ENCODE measurements around the gene MRPS35. TPM values are rescaled to one million over a fixed set of nuclear protein-coding genes. Genes with fewer than 3 reads are reported as not detected.

The MRPS35 gene
- total RNA-seq, 2 experiments from 2014 or later = 33.9 to 45.5 TPM

DNA sequence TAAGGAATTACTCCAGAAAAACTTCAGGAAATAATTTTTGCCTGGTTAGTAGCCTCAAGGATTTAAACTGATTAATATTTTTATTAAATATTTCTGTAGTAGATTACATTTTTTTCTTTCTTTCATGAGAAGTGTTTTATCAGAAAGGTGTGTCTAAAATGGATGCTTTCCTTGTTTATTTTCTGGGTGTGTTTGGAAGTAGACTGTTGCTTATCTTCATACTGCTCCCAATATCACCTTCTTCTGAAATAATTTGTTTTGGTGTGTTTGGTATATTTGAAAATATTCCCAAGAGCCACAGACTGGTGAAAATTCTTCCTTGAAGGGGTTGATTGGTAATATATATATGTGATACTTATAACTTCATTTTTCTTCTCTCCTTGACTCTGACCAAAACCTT is 24.5 kb upstream of the MRPS35 start:
- Histone ChIP-seq H2AFZ (ENCODE audit: low read length) (no peak overlapping the region), H3K4me3 (ENCODE audit: low read depth, low read length, poor library complexity, severe bottlenecking) (no peak overlapping the region), H3K79me2 (ENCODE audit: insufficient read depth, low read depth, low read length) (no peaks in the 10 kb centered on the region), H3K9me2 (ENCODE audit: insufficient read depth, low read length) (no peaks in the 10 kb centered on the region), H4K20me1 (ENCODE audit: insufficient read depth, low read length) (no peaks in the 10 kb centered on the region), H3K27ac (ENCODE audit: low read depth, low read length, poor library complexity, severe bottlenecking) (no peak overlapping the region), H3K4me1 (ENCODE audit: insufficient read depth, low read length, poor library complexity, severe bottlenecking) (no peaks in the 10 kb centered on the region), H3K9me3 (ENCODE audit: low read length) (no peaks in the 10 kb centered on the region), H3K4me2 (ENCODE audit: low read length) (no peak overlapping the region), H3K36me3 (ENCODE audit: insufficient read depth, low read length) (no peaks in the 10 kb centered on the region)
- POLR2A ChIA-PET = no interaction called here
- no peak for TF ChIP-seq EZH2phosphoT487 (IDR thresholded peaks at IDR 0.05; ENCODE audit: borderline replicate concordance, low read depth, low read length)
- CTCF ChIA-PET (ENCODE audit: unreplicated experiment) = no interaction called here
- intact Hi-C loops (cut with micrococcal nuclease; ENCODE audit: unreplicated experiment) = no loop called here
- no peak for DNase-seq (ENCODE audit: low spot score)
- BruUV-seq (replicated peaks) = no TSS peak

DNA sequence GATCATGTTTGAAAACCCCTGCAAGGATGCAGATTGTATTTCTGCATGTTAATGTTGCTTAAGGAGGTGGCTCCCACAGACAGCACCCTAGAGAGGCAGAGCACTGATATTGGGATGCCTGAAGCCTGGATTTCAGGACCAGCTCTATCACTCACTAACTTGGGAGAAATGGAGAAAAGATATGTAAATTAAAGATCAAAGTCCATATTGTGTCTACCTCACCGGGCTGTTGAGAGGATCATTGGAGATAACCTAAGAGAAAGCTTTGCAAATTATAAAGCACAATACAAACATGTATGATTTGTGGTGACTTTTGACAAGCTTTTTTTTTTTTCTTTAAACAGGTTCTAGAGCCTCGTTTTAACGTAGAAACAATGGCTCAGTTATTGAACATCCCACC is 22.0 kb upstream of the MRPS35 start:
- Histone ChIP-seq H3K27ac (ENCODE audit: low read depth, low read length, poor library complexity, severe bottlenecking) (no peak overlapping the region), H3K9me2 (ENCODE audit: insufficient read depth, low read length) (no peaks in the 10 kb centered on the region), H3K4me3 (ENCODE audit: low read depth, low read length, poor library complexity, severe bottlenecking) (no peak overlapping the region), H3K4me1 (ENCODE audit: insufficient read depth, low read length, poor library complexity, severe bottlenecking) (no peaks in the 10 kb centered on the region), H3K4me2 (ENCODE audit: low read length) (no peak overlapping the region), H3K36me3 (ENCODE audit: insufficient read depth, low read length) (no peaks in the 10 kb centered on the region), H2AFZ (ENCODE audit: low read length) (no peak overlapping the region), H4K20me1 (ENCODE audit: insufficient read depth, low read length) (no peaks in the 10 kb centered on the region), H3K9me3 (ENCODE audit: low read length) (no peaks in the 10 kb centered on the region), H3K79me2 (ENCODE audit: insufficient read depth, low read depth, low read length) (no peaks in the 10 kb centered on the region)
- POLR2A ChIA-PET = interaction anchor here (0.7 kb wide), 1 partner anchor 131 kb away, joined by 3 read pairs; no protein-coding TSS in a partner anchor
- TF ChIP-seq CTCF (conservative IDR thresholded peaks at IDR 0.05; ENCODE audit: low read length) (no peak), EZH2phosphoT487 (IDR thresholded peaks at IDR 0.05; ENCODE audit: borderline replicate concordance, low read depth, low read length) (no peak)
- CTCF ChIA-PET (ENCODE audit: unreplicated experiment) = no interaction called here
- no peak for DNase-seq (ENCODE audit: low spot score)
- intact Hi-C loops (cut with micrococcal nuclease; ENCODE audit: unreplicated experiment) = no loop called here
- no TSS peak for BruUV-seq (replicated peaks)

DNA sequence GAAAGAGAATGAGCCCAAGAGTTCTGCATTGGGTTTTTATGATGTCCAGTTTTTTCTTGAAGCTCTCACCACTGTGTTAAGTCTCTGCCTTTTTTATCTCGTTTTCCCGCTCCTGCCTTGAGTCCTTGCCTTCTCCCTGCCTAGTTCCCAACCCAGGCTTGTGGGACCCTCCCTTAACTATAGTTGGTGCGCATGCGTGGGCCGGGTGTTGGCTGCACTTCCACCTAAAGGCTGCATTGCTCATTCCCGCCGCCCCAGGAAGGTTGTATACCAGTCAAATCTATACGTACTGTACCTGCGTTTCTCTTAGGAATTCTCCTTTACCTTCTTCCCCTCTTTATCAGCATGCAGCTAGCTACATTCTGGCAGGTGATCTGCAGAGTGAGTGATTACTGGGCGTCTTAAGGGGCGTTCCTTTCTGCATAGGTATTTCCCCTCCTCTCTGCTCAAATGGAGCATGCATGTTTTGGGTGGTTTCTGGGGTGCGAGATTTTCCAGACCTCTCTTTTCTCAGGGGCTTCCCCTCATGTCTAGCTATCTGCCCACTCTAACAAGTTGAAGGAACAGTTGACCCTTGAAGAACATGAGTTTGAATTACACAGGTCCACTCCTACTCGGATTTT is 21.0 kb upstream of the MRPS35 start:
- no peaks in the 10 kb centered on the region for H3K4me1 ChIP-seq (ENCODE audit: insufficient read depth, low read length, poor library complexity, severe bottlenecking)
- no peaks in the 10 kb centered on the region for H3K79me2 ChIP-seq (ENCODE audit: insufficient read depth, low read depth, low read length)
- no peak overlapping the region for H3K4me2 ChIP-seq (ENCODE audit: low read length)
- H3K9me2 ChIP-seq (ENCODE audit: insufficient read depth, low read length) = no peaks in the 10 kb centered on the region
- H3K4me3 ChIP-seq (ENCODE audit: low read depth, low read length, poor library complexity, severe bottlenecking) = no peak overlapping the region
- CTCF ChIA-PET (ENCODE audit: unreplicated experiment) = no interaction called here
- H3K9me3 ChIP-seq (ENCODE audit: low read length) = no peaks in the 10 kb centered on the region
- POLR2A ChIA-PET = interaction anchor here (0.6 kb wide), 1 partner anchor 1028 kb away, joined by 8 read pairs; no protein-coding TSS in a partner anchor
- no peak for DNase-seq (ENCODE audit: low spot score)
- no TSS peak for BruUV-seq (replicated peaks)
- H4K20me1 ChIP-seq (ENCODE audit: insufficient read depth, low read length) = no peaks in the 10 kb centered on the region
- no peak overlapping the region for H2AFZ ChIP-seq (ENCODE audit: low read length)
- no peak overlapping the region for H3K27ac ChIP-seq (ENCODE audit: low read depth, low read length, poor library complexity, severe bottlenecking)
- intact Hi-C loops (cut with micrococcal nuclease; ENCODE audit: unreplicated experiment) = no loop called here
- TF ChIP-seq CTCF (conservative IDR thresholded peaks at IDR 0.05; ENCODE audit: low read length) (no peak), EZH2phosphoT487 (IDR thresholded peaks at IDR 0.05; ENCODE audit: borderline replicate concordance, low read depth, low read length) (no peak)
- no peaks in the 10 kb centered on the region for H3K36me3 ChIP-seq (ENCODE audit: insufficient read depth, low read length)

Measured in OCI-LY7 (cell line).